ENCODE results near the gene MTMR11.

Gene MTMR11

GRCh38 chr1:149927563-149928400, 8.9 kb downstream of the MTMR11 start, which contains the start of gene SF3B4:
Gene SF3B4 (minus strand): TSS chr1:149927803. CDS start chr1:149927759, 44 bp downstream.
- no peaks in the 10 kb centered on the region for H3K4me1 ChIP-seq (ENCODE audit: insufficient read depth, low read length)
- peak within 1 kb of the TSS; percentile 82 for H3K9ac ChIP-seq (ENCODE audit: low read depth, low read length)
- H3K9me3 ChIP-seq (ENCODE audit: control insufficient read depth, insufficient read depth, low read length) = no peaks in the 10 kb centered on the region
- H3K36me3 ChIP-seq (ENCODE audit: insufficient read depth, low read length) = peaks cover 26% of the 10 kb centered on the region

DNA sequence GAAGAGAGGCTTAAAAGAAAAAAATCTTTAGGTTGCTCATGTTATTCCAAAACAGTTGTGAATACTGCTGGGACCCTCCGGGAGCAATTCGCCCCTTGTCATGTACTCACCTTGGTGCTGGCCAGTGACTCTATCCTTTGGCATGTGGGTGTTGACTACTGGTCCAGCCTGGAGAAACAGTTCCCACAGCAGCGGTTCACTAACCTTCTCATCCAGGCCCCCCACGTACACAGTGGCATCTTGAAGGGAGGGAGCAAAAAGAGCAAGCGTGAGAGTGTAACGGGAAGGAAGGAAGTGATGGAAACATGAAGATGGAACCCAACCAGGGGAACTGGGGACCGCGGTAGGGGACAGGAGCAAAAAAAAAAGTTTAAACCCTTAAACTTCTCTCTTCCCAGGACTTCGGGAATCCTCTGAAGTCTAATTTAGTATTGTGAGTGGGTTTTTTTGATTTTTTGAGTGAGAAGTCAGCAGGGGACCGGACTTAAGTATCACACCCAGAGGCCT, 9.6 kb downstream of the MTMR11 start:
- H3K9me3 ChIP-seq (ENCODE audit: control insufficient read depth, insufficient read depth, low read length) = no peaks in the 10 kb centered on the region
- H3K36me3 ChIP-seq (ENCODE audit: insufficient read depth, low read length) = peaks cover 30% of the 10 kb centered on the region
- H3K9ac ChIP-seq (ENCODE audit: low read depth, low read length) = peak overlapping the region; percentile 82
- H3K4me1 ChIP-seq (ENCODE audit: insufficient read depth, low read length) = no peaks in the 10 kb centered on the region

DNA sequence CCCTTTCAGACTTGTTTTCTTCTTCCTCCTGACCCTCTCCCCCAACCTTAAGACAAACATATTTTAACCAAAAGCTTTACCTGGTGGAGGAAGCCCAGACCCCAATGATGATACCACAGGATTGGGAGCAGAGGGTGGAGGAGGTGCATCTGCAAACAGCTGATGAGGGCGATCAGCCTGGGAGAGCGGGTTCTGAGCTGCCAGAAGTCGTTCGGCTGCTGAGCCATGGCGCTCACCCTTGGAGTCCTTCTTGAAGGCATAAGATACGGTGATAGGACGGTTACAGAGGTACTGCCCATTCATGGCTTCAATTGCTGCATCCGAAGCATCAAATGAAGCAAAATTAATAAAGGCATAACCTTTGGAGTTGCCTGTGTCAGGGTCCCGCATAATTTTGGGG, 10.4 kb downstream of the MTMR11 start:
- no peaks in the 10 kb centered on the region for H3K9me3 ChIP-seq (ENCODE audit: control insufficient read depth, insufficient read depth, low read length)
- peaks cover 30% of the 10 kb centered on the region for H3K36me3 ChIP-seq (ENCODE audit: insufficient read depth, low read length)
- no peaks in the 10 kb centered on the region for H3K4me1 ChIP-seq (ENCODE audit: insufficient read depth, low read length)
- no peak overlapping the region for H3K9ac ChIP-seq (ENCODE audit: low read depth, low read length)

DNA sequence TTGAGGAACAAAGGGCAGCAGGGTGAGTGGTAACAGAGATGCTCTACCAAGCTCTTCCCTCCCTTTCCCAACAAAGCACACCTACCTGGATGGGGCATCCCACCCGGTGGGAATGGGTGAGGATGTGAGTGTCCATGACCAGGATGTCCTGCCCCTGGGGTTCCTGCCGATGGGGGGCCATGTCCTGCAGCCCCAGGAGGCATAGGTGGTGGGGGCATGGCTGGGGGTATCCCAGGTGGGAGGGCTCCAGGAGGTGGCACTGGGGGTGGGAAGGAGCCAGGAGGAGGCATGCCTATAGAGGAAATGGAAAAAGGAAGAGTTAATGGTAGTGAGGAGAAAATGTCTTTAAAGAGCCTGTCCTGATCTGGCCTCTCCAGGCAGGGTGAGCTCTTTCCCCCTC, 10.9 kb downstream of the MTMR11 start:
- Histone ChIP-seq H3K9ac (ENCODE audit: low read depth, low read length) (no peak overlapping the region), H3K4me1 (ENCODE audit: insufficient read depth, low read length) (no peaks in the 10 kb centered on the region), H3K36me3 (ENCODE audit: insufficient read depth, low read length) (peaks cover 30% of the 10 kb centered on the region)

GRCh38 chr1:149925345-149925744, 11.3 kb downstream of the MTMR11 start:
- Histone ChIP-seq H3K9ac (ENCODE audit: low read depth, low read length) (no peak overlapping the region), H3K4me1 (ENCODE audit: insufficient read depth, low read length) (no peaks in the 10 kb centered on the region), H3K36me3 (ENCODE audit: insufficient read depth, low read length) (peaks cover 30% of the 10 kb centered on the region), H3K9me3 (ENCODE audit: control insufficient read depth, insufficient read depth, low read length) (no peaks in the 10 kb centered on the region)

More for the DNA sequence above, 10.9 kb downstream of the MTMR11 start:
- H3K9me3 ChIP-seq (ENCODE audit: control insufficient read depth, insufficient read depth, low read length) = no peaks in the 10 kb centered on the region

GRCh38 chr1:149923626-149924025, 13.1 kb downstream of the MTMR11 start:
- H3K4me1 ChIP-seq (ENCODE audit: insufficient read depth, low read length) = no peaks in the 10 kb centered on the region
- no peaks in the 10 kb centered on the region for H3K9me3 ChIP-seq (ENCODE audit: control insufficient read depth, insufficient read depth, low read length)
- H3K9ac ChIP-seq (ENCODE audit: low read depth, low read length) = no peak overlapping the region
- peaks cover 30% of the 10 kb centered on the region for H3K36me3 ChIP-seq (ENCODE audit: insufficient read depth, low read length)

DNA sequence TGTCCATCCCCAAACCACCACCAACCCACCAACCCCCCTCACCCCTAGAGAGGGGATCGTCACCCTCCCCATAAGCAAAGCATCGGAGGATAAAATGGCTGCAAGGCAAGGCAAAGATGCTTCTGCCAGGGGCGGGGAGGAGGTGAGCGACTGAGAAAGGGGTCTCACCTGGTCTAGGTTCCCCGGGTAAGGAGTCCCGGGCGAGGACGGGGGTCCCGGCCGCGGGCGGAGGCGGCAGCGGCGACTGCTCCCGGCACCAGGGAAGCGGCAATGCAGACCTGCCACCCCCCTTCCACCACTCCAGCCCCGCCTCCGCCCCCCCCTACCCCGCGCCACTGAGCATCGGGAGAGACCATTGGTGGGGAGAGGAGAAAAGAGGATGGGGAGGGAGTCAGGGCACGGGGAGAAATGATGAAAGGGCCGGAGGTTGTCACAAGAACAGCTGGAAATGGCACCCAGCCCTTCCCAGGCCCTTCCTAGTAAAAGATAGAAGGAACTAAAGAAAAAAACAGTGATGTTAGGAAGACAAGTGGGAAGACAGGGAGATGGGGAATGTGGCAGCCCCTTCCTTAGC, 19.0 kb downstream of the MTMR11 start, which contains the start of gene SV2A:
Gene SV2A, minus strand, starts transcription at position 274 of the 574 bp plus-strand sequence. CDS start 4,004 bp downstream, outside the sequence.
- Histone ChIP-seq H3K9ac (ENCODE audit: low read depth, low read length) (peak within 1 kb of the TSS; percentile 89), H3K4me1 (ENCODE audit: insufficient read depth, low read length) (peaks cover 19% of the 10 kb centered on the region), H3K9me3 (ENCODE audit: control insufficient read depth, insufficient read depth, low read length) (no peaks in the 10 kb centered on the region)

GRCh38 chr1:149916898-149917252, 19.8 kb downstream of the MTMR11 start:
- Histone ChIP-seq H3K4me1 (ENCODE audit: insufficient read depth, low read length) (peaks cover 19% of the 10 kb centered on the region), H3K36me3 (ENCODE audit: insufficient read depth, low read length) (no peaks in the 10 kb centered on the region), H3K9me3 (ENCODE audit: control insufficient read depth, insufficient read depth, low read length) (no peaks in the 10 kb centered on the region), H3K9ac (ENCODE audit: low read depth, low read length) (peak overlapping the region; percentile 89; the same call in 1 of the 2 replicates)

More for the DNA sequence above, 19.0 kb downstream of the MTMR11 start, which contains the start of gene SV2A:
- H3K36me3 ChIP-seq (ENCODE audit: insufficient read depth, low read length) = peaks cover 4% of the 10 kb centered on the region

GRCh38 chr1:149916193-149916897, 20.3 kb downstream of the MTMR11 start:
- no peaks in the 10 kb centered on the region for H3K36me3 ChIP-seq (ENCODE audit: insufficient read depth, low read length)
- H3K9ac ChIP-seq (ENCODE audit: low read depth, low read length) = peak overlapping the region; percentile 89; the same call in 1 of the 2 replicates
- peaks cover 19% of the 10 kb centered on the region for H3K4me1 ChIP-seq (ENCODE audit: insufficient read depth, low read length)
- H3K9me3 ChIP-seq (ENCODE audit: control insufficient read depth, insufficient read depth, low read length) = no peaks in the 10 kb centered on the region

DNA sequence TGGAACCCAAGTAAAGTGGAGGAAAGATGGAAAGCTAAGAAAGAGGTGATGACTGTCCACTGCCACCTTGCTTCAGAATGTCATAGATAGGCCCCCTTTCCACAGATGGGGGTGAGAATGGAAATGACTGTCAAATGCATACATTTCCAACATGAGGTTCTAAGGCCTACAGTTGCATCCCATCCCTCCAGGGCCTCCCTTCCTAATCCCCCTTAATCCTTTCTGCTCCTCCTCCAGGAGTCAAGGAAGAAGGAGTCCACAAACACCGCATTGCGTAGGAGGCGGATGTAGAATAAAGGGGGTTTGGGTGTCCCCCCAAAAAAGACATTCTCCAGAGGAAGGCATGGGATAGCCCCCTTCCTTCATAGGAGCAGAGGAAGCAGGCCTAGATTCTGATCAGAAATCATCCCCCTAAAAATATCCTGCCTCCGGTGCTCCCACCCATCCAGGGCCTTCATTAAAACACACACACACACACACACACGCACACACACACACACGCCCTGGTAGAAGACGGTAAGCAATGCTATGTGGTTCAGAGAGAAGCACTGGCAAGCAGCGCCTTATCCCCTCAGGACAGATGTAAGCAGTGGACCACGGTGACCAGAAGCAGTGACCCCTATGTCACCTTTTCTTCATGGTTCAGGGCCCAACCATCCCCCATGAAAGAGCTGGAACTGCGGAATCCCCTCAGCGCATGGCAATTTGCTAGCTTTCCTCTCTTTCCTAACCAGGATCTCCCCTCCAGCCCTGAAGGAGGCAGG, 21.1 kb downstream of the MTMR11 start:
- H3K4me1 ChIP-seq (ENCODE audit: insufficient read depth, low read length) = peaks cover 19% of the 10 kb centered on the region
- H3K9me3 ChIP-seq (ENCODE audit: control insufficient read depth, insufficient read depth, low read length) = no peaks in the 10 kb centered on the region
- no peak overlapping the region for H3K9ac ChIP-seq (ENCODE audit: low read depth, low read length)
- H3K36me3 ChIP-seq (ENCODE audit: insufficient read depth, low read length) = no peaks in the 10 kb centered on the region

DNA sequence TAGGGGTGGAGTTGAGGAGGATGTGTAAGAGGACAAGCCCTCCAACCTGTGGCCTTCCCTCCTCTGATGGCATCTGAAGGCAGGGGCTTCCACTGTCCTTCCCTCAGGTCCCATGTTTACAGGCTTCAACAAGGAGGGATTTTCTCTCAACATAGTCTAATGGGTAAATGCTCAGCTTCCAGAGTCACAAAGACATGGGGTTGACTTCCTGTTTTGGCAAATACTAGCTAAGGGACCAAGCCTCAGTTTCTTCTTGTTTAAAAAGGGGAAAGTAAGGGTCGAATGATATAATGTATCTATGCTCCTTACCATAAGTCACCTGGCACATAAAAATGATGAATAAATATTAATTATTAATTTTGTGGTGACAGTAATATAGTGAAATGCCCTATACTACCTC, 22.1 kb downstream of the MTMR11 start:
- no peak overlapping the region for H3K9ac ChIP-seq (ENCODE audit: low read depth, low read length)
- H3K36me3 ChIP-seq (ENCODE audit: insufficient read depth, low read length) = no peaks in the 10 kb centered on the region
- peaks cover 19% of the 10 kb centered on the region for H3K4me1 ChIP-seq (ENCODE audit: insufficient read depth, low read length)
- no peaks in the 10 kb centered on the region for H3K9me3 ChIP-seq (ENCODE audit: control insufficient read depth, insufficient read depth, low read length)

DNA sequence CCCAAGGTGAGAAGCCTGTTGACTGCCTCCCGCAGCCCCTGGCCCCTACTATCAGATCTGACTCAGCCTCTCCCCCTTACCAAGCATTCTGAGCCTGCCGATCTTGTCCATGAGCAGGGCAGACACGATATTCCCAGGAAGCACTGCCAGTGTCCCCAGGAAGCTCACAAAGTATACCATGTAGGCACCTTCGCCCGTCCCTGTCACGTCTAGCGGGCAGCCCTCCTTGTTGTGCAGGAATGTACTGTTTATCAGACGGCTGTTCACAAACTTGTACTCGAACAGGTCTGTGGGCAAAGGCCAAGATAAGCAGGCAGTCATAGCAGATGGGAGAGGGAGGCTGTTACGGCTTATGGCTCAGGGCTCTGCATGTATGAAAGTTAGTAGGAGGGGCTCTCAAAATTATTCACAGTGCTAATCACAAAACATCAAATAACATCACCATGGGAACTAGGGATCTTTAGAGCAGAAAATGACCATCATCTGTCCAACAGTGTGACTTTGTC, 30.1 kb downstream of the MTMR11 start:
- Histone ChIP-seq H3K4me1 (ENCODE audit: insufficient read depth, low read length) (no peaks in the 10 kb centered on the region), H3K36me3 (ENCODE audit: insufficient read depth, low read length) (0 out of 2 replicates have a peak, but pooled peaks cover 2% of the 10 kb centered on the region), H3K9me3 (ENCODE audit: control insufficient read depth, insufficient read depth, low read length) (no peaks in the 10 kb centered on the region), H3K9ac (ENCODE audit: low read depth, low read length) (no peak overlapping the region)

DNA sequence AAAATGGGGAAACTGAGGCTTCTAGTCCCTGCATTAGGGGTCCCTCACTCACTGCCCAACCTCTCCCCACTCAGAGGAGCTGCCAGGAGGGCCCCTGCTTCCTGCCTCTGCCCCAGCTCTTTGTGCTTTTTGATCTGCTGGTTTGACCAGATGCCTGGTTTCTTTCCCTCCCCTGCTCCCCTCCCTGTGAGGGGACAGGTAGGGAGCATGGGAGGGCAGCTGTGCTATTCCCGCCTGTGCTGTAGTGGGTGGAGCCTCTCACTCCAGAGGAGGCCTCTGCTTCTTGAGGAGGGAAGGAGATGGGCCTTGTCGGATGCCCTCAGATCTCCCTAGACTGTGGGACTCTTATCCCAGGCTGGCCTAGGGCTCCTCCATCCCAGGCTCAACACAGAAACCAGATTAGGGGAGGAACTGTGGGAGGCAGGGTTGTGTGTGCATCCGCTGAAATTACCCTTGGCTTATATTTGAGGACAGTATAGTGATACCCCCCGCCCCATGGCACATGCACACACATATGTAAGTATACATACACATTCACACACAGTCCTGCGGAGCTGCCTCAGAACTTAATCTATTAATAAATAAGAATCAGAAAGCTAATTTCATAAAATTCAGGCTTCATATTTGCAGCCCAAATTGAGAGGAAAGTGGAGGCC, 32.7 kb downstream of the MTMR11 start:
- Histone ChIP-seq H3K4me1 (ENCODE audit: insufficient read depth, low read length) (no peaks in the 10 kb centered on the region), H3K9me3 (ENCODE audit: control insufficient read depth, insufficient read depth, low read length) (no peaks in the 10 kb centered on the region), H3K9ac (ENCODE audit: low read depth, low read length) (no peak overlapping the region), H3K36me3 (ENCODE audit: insufficient read depth, low read length) (0 out of 2 replicates have a peak, but pooled peaks cover 2% of the 10 kb centered on the region)
